Kidney (tissue), 14 donors: Measurements from ENCODE around the gene KIF26B. TPM values are rescaled to one million over a fixed set of nuclear protein-coding genes. Genes with fewer than 3 reads are reported as not detected.

Experiments
- DNase-seq, 5 donors: peaks; one replicate each; pipeline ENCODE4 v3.0.0-alpha.2; 2013 to 2020
- FAIRE-seq: peaks from 2 replicates; lab custom pipeline; 2012; peaks lifted over from hg19 to GRCh38; lab: Jason Lieb, UNC
- H3K27ac ChIP-seq, 2 donors: one replicate each; pipeline ENCODE4 v1.7.0; 2013; ENCODE audit warnings: low read depth in 2 of 2, low read length in 2 of 2, inconsistent platforms in 1 of 2
- H3K27me3 ChIP-seq: one replicate; pipeline ENCODE4 v1.7.1; 2013; ENCODE audit warnings: low read length, inconsistent platforms; ENCODE audit not compliant: control insufficient read depth, insufficient read depth
- H3K36me3 ChIP-seq, 3 donors: one replicate each; pipeline versions ENCODE4 v1.7.0 to v1.7.1; 2013; ENCODE audit warnings: low read length in 3 of 3, control low read depth in 1 of 3, inconsistent platforms in 1 of 3; ENCODE audit not compliant: insufficient read depth in 3 of 3, control insufficient read depth in 2 of 3
- H3K4me1 ChIP-seq, 3 donors: one replicate each; pipeline versions ENCODE4 v1.7.0 to v1.7.1; 2013; ENCODE audit warnings: low read length in 3 of 3, inconsistent platforms in 1 of 3, low read depth in 1 of 3; ENCODE audit not compliant: control insufficient read depth in 2 of 3, insufficient read depth in 2 of 3
- H3K4me3 ChIP-seq, 3 donors: one replicate each; pipeline versions ENCODE4 v1.7.0 to v1.8.1; 2013; ENCODE audit warnings: low read length in 3 of 3, control low read depth in 1 of 3, inconsistent platforms in 1 of 3
- H3K9ac ChIP-seq, 3 donors: one replicate each; pipeline versions ENCODE4 v1.7.0 to v1.7.1; 2013; ENCODE audit warnings: low read length in 3 of 3, control low read depth in 1 of 3, inconsistent platforms in 1 of 3
- H3K9me3 ChIP-seq, 3 donors: one replicate each; pipeline versions ENCODE4 v1.7.0 to v1.7.1; 2013; ENCODE audit warnings: low read length in 3 of 3, control low read depth in 1 of 3, inconsistent platforms in 1 of 3; ENCODE audit not compliant: control insufficient read depth in 2 of 3, insufficient read depth in 1 of 3
- CTCF ChIP-seq: IDR thresholded peaks from 3 replicates; pipeline ENCODE4 v1.5.1; 2012; ENCODE audit warnings: mild to moderate bottlenecking, moderate library complexity, borderline replicate concordance; ENCODE audit not compliant: insufficient read depth; ENCODE audit errors: extremely low read depth
- intact Hi-C: fragments of 100-400 bp; cut with DNase I; formaldehyde crosslinking; loops from one replicate; pipeline ENCODE4 v1.11.1; 2022
- polyA plus RNA-seq: library from polyadenylated mRNA; stranded (reverse); fragments of 350-450 nt; fragmentation: Illumina TruSeq; extraction: RNeasy Lipid Tissue Mini Kit (QIAGEN cat#74804); gene quantifications from one replicate; pipeline ENCODE4 v1.2.3, GENCODE V29; 2014; ENCODE audit warnings: low read depth, low replicate concordance; ENCODE audit not compliant: insufficient read depth
- total RNA-seq: library from RNA; stranded (reverse); fragmentation: NEBNext Ultra II Directional; extraction: Animal tissue kit (Norgen Biotek cat#: 25700); gene quantifications from one replicate; pipeline ENCODE4 v1.2.1, GENCODE V29; 2021
- donor health status: control.
- donor health status: control.
- donor health status: control.
- donor health status: control.
- donor health status: control.
- donor health status: DM: yes; HTN: yes; CAD: no.
- donor health status: Normal renal cell carcinoma (clear cell type).

KIF26B gene
- total and polyA plus RNA-seq, 2 donors from 2014 or later = 0.52 to 10.7 TPM

GRCh38 chr1:245752561-245752960 lies 597.8 kb downstream of the KIF26B start:
- no peak overlapping the region for H3K9ac ChIP-seq
- no peak for TF ChIP-seq CTCF
- no peaks in the 10 kb centered on the region for H3K36me3 ChIP-seq
- H3K27me3 ChIP-seq = no peaks in the 10 kb centered on the region
- H3K9me3 ChIP-seq = no peaks in the 10 kb centered on the region
- intact Hi-C loops = no loop called here
- H3K27ac ChIP-seq = no peak overlapping the region
- H3K4me3 ChIP-seq = no peak overlapping the region
- no peak for FAIRE-seq
- no peaks in the 10 kb centered on the region for H3K4me1 ChIP-seq
- no peak for DNase-seq

- Histone ChIP-seq H3K4me1 (no peaks in the 10 kb centered on the region), H3K36me3 (no peaks in the 10 kb centered on the region), H3K27ac (no peak overlapping the region), H3K27me3 (no peaks in the 10 kb centered on the region), H3K9me3 (no peaks in the 10 kb centered on the region), H3K9ac (no peak overlapping the region), H3K4me3 (no peak overlapping the region)
- intact Hi-C loops = no loop called here
- no peak for TF ChIP-seq CTCF
- no peak for FAIRE-seq
- DNase-seq = no peak
Observed at GRCh38 chr1:245753807-245754206, 599.0 kb downstream of the KIF26B start.

- Histone ChIP-seq H3K27me3 (no peaks in the 10 kb centered on the region), H3K4me3 (no peak overlapping the region), H3K36me3 (no peaks in the 10 kb centered on the region), H3K9me3 (no peaks in the 10 kb centered on the region), H3K4me1 (no peaks in the 10 kb centered on the region), H3K27ac (no peak overlapping the region), H3K9ac (no peak overlapping the region)
- no peak for TF ChIP-seq CTCF
- no peak for FAIRE-seq
- DNase-seq = no peak
- intact Hi-C loops = no loop called here
Observed at GRCh38 chr1:245754463-245754961, 599.7 kb downstream of the KIF26B start.
